Measurements from ENCODE around the gene GDPD4. TPM values are rescaled to one million over a fixed set of nuclear protein-coding genes. Genes with fewer than 3 reads are reported as not detected.

Gene GDPD4, protein sequence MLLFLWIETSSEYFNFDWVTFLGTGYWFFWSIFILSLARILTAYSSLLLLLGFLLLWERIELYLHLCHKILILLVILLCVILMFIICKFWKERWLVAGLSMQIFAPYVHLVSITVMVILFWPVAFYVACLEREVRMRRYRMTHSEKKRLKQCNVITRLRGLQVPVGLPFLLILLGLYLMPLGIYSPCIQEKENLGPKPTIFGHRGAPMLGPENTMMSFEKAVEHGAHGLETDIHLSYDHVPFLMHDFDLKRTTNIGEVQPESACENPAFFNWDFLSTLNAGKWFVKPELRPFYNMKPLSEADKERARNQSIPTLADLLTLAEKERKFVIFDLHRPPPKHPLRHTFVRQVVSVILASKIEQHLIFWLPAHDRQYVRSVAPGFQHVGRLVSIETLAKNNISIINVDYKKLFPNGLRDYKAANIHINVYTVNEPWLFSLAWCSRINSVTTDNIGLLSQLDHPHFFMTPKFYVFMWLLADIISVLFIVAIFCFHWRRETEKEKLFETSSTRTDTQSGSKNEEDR
- total RNA-seq (2014; rRNA removed; shearing (Covaris generic)), result not detected in 2 replicates

DNA sequence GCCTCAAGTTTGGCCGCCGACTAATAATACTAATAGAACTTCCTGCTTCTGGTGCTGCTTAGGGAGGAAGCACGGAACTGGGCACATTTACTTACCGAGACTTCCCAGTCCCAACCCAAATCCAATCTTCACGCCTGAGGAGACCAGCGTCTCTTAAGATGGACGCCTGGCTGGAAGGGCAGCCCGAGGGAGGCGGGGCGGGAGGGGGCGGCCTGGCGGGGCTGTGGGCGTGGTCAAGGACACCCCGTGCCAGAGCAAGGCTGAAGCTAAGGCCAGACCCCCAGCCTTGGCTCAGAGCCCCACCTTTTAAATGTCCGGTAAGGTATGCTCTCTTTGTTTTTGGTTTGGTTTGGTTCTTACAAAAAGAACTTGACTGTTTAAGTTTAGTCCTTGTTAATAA, at the start of gene GDPD4:
Gene GDPD4 (minus strand): TSS at position 177 of the 400 bp plus-strand sequence. CDS start 16,549 bp downstream, outside the sequence.
- peak; percentile 67 for DNase-seq
- Histone ChIP-seq H3K4me3 (ENCODE audit: insufficient read depth, low read depth, low read length) (no peak within 1 kb of the TSS), H3K27me3 (ENCODE audit: control insufficient read depth, insufficient read depth, low read length) (no peaks in the 10 kb centered on the region), H3K36me3 (replicated peaks; ENCODE audit: control insufficient read depth, insufficient read depth, low read length) (no peaks in the 10 kb centered on the region)

DNA sequence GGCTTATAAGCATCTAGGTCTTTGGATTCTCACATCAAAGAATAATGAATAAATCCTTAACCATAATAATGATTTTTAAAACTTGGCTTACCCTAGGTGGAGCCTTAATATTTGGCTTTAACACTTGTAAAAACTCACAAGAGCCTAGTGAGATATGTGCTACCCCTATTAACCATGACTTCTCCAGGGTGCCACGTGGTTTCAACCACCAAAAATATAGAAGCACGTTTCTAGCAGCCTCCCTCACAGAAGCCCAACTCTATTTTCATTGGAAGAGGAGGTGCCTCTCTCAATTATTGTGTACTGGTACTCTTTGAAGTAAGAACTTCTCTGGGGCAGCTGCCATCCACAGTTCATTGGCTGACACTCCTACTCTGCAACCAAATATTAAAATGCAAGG, 46.5 kb upstream of the GDPD4 start:
- H3K4me3 ChIP-seq (ENCODE audit: insufficient read depth, low read depth, low read length), result no peak overlapping the region
- DNase-seq, result no peak
- no peaks in the 10 kb centered on the region for H3K27me3 ChIP-seq (ENCODE audit: control insufficient read depth, insufficient read depth, low read length)
- H3K36me3 ChIP-seq (replicated peaks; ENCODE audit: control insufficient read depth, insufficient read depth, low read length), result peaks cover 12% of the 10 kb centered on the region

DNA sequence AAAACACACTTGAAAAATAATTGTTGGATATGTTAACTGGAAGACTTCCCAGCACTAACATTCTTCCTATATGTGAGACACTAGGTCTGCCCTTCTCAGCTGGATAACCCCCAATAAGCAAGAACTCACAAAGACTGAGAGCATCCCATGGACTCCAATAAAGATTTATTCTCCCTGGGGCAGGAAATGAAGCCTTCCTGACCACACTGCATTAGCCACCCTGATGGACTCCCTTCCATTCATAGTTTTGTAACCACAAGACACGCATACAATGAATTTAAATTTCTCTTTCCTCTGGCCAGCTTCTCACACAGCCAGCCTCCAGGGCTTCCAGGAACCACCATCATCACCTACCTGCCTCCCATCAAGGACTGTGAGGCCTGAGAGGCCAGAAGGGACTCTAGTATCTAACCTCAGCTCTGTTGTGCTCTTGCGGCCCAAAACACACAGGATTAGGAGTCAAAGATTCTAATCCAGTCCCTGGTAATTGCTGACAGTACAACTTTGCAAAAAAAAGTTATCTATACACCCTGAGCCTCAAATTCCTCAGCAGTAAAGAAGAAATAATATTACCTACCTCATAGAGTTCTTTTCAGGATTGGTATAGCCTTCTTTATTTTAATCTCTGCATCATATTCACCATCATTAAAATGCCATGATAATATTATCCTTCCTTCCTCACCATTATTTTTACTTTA, 45.6 kb upstream of the GDPD4 start:
- no peaks in the 10 kb centered on the region for H3K27me3 ChIP-seq (ENCODE audit: control insufficient read depth, insufficient read depth, low read length)
- no peak for DNase-seq
- H3K4me3 ChIP-seq (ENCODE audit: insufficient read depth, low read depth, low read length), result no peak overlapping the region
- peaks cover 14% of the 10 kb centered on the region for H3K36me3 ChIP-seq (replicated peaks; ENCODE audit: control insufficient read depth, insufficient read depth, low read length)

DNA sequence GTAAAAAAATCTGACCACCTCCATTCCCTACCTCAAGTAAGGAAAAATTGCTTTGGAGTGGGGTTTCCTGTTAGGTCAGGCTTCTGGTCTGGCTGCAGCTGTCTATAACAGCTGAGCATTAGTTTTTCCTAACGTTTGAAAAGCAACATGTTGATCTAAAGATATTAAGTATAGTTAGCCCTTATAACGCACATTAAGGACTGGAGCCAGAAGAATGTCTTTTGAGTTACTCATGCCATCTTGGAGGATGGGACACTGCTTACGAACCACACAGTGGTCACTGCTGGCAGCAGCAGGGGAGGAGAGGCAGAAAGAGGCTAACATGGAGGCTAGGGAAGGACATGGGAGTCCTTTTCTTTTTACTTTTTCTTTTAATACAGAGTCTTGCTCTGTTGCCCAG, 44.1 kb upstream of the GDPD4 start:
- Histone ChIP-seq H3K36me3 (replicated peaks; ENCODE audit: control insufficient read depth, insufficient read depth, low read length) (peaks cover 23% of the 10 kb centered on the region), H3K4me3 (ENCODE audit: insufficient read depth, low read depth, low read length) (no peak overlapping the region), H3K27me3 (ENCODE audit: control insufficient read depth, insufficient read depth, low read length) (no peaks in the 10 kb centered on the region)
- DNase-seq, result no peak

DNA sequence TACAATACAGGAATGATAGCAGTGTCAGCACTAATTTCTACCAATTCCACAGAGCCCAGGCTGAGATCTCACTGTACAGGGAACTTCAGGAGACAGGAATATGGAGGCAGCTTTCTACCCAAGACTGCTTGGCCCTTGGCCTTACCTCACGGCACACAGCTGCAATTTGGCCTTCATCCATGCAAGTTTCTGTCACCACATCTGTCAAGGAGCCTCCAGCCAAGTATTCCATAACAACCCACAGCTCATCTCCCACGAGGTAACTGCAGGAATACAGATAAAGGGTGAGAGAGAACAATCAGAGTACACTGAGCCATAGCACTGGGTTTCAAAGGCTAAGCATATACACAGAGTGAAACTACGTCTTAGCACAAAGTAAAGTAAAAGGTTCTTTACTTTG, 39.0 kb upstream of the GDPD4 start:
- H3K4me3 ChIP-seq (ENCODE audit: insufficient read depth, low read depth, low read length), result no peak overlapping the region
- H3K36me3 ChIP-seq (replicated peaks; ENCODE audit: control insufficient read depth, insufficient read depth, low read length), result peaks cover 31% of the 10 kb centered on the region
- DNase-seq, result no peak
- H3K27me3 ChIP-seq (ENCODE audit: control insufficient read depth, insufficient read depth, low read length), result no peaks in the 10 kb centered on the region

DNA sequence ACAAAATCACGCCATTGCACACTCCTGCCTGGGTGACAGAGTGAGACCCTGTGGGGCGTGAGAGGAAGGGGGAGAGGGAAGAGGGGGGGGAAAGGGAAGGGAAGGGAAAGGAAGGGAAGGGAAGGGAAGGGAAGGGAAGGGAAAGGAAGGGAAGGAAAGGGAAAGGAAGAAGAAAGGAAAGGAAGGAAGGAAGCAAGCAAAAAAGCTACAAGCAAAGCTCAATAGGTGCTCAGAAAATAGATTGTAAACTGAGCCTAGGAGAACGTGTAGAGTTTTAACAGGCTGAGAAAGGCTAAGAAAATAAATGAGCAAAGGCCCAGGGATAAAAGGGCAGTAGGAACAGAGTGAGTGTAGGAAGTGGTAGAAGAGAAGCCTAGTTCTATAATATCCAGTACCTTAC, 30.8 kb upstream of the GDPD4 start:
- Histone ChIP-seq H3K27me3 (ENCODE audit: control insufficient read depth, insufficient read depth, low read length) (no peaks in the 10 kb centered on the region), H3K36me3 (replicated peaks; ENCODE audit: control insufficient read depth, insufficient read depth, low read length) (peaks cover 33% of the 10 kb centered on the region), H3K4me3 (ENCODE audit: insufficient read depth, low read depth, low read length) (no peak overlapping the region)
- DNase-seq, result no peak

DNA sequence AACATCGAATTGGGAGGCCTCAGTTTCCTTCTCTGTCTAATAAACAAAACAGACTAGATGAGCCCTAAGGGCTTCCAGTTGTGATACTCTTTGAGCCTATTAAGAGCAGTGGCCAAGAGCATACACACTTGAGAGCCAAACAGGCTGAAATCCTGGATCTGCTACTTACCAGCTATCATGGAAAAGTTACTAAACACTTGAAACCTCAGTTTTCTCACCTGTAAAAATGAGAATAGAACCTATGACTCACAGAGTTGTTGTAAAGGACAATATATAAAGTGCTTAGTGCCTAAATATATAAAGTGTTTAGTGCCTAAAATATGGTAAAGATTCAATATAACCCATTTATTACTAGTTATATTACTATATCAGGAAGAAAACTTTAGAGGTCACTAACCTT, 23.7 kb upstream of the GDPD4 start:
- no peak for DNase-seq
- peaks cover 10% of the 10 kb centered on the region for H3K36me3 ChIP-seq (replicated peaks; ENCODE audit: control insufficient read depth, insufficient read depth, low read length)
- no peaks in the 10 kb centered on the region for H3K27me3 ChIP-seq (ENCODE audit: control insufficient read depth, insufficient read depth, low read length)
- no peak overlapping the region for H3K4me3 ChIP-seq (ENCODE audit: insufficient read depth, low read depth, low read length)

DNA sequence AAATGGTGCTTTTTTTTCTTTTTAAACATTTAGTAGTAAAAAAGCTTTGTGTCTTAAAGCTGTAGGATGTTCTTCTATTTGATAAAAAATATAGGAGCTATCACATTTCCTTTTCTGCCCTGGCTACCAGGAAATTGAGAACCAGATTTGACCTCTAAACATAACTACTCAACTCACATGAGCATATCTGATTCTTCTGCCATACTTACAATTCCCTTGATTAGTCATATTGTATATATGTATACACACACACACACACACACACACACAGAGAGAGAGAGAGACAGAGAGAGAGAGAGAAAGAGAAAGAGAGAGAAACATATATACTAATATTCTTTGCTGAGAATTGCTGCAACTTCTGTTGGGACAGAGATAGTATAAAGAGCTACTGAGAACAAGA, 23.0 kb upstream of the GDPD4 start:
- DNase-seq, result no peak
- Histone ChIP-seq H3K27me3 (ENCODE audit: control insufficient read depth, insufficient read depth, low read length) (no peaks in the 10 kb centered on the region), H3K36me3 (replicated peaks; ENCODE audit: control insufficient read depth, insufficient read depth, low read length) (peaks cover 10% of the 10 kb centered on the region), H3K4me3 (ENCODE audit: insufficient read depth, low read depth, low read length) (no peak overlapping the region)

DNA sequence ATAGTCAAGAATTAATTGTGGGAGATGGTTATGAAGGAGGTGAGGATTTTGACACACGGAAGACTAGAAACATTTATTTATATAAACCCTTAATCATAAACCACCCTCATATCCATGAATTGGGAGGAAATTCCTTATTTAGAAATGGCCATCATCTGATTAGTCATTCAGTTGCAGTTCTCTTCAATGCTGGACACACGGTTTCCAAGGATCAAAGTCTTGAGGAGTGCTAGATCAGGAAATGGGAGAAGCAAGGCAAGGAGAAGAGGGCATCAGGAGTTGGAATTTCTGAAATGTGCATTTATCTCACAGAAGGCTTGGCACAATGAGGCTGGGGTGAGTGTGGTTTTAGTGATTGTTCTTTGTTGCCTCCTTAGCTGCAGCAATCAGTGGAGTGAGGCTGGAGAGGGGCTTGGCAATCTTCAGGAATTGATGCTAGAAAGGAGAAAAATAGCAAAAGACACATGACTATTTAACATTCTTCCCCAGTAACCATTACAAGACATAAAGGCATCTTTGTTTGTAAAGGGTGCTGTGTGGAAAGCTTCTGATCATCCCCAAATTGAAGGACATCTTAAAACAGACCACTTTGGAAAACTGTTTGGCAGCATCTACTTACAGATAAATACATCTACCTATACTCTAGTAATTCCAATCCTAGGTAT, 21.6 kb upstream of the GDPD4 start:
- Histone ChIP-seq H3K36me3 (replicated peaks; ENCODE audit: control insufficient read depth, insufficient read depth, low read length) (peaks cover 10% of the 10 kb centered on the region), H3K4me3 (ENCODE audit: insufficient read depth, low read depth, low read length) (no peak overlapping the region), H3K27me3 (ENCODE audit: control insufficient read depth, insufficient read depth, low read length) (no peaks in the 10 kb centered on the region)
- DNase-seq, result no peak

DNA sequence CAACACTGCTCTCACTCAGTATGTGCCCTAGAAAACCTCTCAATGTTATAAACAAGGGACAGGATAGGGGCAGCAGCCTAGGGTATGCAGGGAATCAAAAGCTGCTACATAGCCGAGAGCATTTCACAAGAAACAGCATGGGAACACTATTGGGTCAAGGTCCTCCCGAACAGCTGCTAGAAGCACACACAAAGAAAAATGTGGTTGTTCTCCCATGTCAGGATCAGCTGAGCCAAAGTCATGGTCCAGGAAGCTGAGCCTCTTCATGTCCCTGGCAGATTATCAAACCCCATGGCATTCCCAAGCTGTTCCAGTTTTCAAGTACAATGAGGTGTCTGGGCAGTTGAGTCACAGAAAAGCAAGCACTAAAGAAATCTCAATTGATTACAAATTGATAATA, 21.0 kb upstream of the GDPD4 start:
- no peak for DNase-seq
- Histone ChIP-seq H3K36me3 (replicated peaks; ENCODE audit: control insufficient read depth, insufficient read depth, low read length) (peaks cover 10% of the 10 kb centered on the region), H3K27me3 (ENCODE audit: control insufficient read depth, insufficient read depth, low read length) (no peaks in the 10 kb centered on the region), H3K4me3 (ENCODE audit: insufficient read depth, low read depth, low read length) (no peak overlapping the region)

DNA sequence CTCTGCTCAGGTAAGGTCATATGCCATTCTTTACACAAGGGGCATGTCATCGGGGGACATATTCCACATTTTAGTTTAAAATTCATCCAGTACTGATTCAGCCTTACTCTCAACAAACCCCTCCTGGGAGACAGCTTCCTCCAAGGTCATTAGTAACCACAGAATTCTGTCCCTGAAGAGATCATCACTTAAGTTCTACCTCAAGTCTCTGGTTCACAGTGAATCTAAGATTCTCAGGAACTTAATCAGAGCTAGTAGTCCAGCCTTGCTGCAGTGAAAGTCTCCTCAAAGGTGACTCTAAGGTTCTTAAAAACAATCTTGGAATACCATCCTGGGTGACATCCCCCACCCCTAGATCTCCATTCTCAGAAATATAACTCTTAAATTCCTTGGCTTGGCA, 18.9 kb upstream of the GDPD4 start:
- no peak for DNase-seq
- Histone ChIP-seq H3K36me3 (replicated peaks; ENCODE audit: control insufficient read depth, insufficient read depth, low read length) (peaks cover 10% of the 10 kb centered on the region), H3K4me3 (ENCODE audit: insufficient read depth, low read depth, low read length) (no peak overlapping the region), H3K27me3 (ENCODE audit: control insufficient read depth, insufficient read depth, low read length) (no peaks in the 10 kb centered on the region)

DNA sequence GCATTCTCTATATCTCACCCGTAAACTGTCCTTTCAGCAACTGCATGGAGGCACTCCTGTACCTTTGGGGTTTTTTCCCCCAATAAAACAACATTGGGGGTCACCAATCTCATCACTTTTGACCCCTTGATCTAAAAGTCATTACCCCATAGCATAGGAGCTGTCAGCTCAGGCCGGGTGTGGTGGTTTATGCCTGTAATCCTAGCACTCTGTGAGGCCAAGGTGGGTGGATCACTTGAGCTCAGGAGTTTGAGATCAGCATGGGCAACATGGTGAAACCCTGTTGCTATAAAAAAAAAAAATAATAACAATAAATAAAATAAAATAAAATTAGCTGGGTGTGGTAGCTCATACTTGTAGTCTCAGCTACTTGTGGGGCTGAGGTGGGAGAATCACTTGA, 17.1 kb upstream of the GDPD4 start:
- peaks cover 6% of the 10 kb centered on the region for H3K36me3 ChIP-seq (replicated peaks; ENCODE audit: control insufficient read depth, insufficient read depth, low read length)
- no peaks in the 10 kb centered on the region for H3K27me3 ChIP-seq (ENCODE audit: control insufficient read depth, insufficient read depth, low read length)
- no peak for DNase-seq
- no peak overlapping the region for H3K4me3 ChIP-seq (ENCODE audit: insufficient read depth, low read depth, low read length)

DNA sequence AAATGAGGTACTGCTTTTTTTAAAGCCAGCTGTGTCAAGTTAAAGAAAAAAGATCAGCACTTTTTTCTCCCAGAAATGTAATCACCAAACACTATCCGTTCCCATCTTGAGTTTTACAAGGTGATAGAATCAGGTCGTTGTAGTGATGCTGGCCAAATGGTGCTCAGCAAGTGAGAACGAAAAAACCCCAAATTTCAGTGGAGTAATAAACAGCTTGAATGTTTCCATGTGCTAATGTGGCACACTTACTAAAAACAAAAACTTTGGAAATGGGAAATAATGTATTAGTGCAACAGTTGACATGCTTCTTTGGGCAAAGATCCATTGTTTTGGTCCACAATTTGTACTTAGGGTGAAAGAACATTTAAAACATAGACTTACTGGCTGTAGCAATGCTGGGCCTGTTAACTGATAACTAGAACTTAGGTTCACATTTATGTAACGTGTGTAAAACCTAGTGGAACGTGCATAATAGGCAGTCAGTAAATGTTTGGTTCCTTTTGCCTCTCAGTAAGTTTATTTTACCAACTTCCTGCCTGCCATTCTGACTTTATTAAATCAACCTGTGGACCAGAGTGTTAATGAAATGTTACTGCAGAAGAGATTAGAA, 15.4 kb upstream of the GDPD4 start:
- no peak overlapping the region for H3K4me3 ChIP-seq (ENCODE audit: insufficient read depth, low read depth, low read length)
- no peak for DNase-seq
- H3K27me3 ChIP-seq (ENCODE audit: control insufficient read depth, insufficient read depth, low read length), result no peaks in the 10 kb centered on the region
- H3K36me3 ChIP-seq (replicated peaks; ENCODE audit: control insufficient read depth, insufficient read depth, low read length), result no peaks in the 10 kb centered on the region

DNA sequence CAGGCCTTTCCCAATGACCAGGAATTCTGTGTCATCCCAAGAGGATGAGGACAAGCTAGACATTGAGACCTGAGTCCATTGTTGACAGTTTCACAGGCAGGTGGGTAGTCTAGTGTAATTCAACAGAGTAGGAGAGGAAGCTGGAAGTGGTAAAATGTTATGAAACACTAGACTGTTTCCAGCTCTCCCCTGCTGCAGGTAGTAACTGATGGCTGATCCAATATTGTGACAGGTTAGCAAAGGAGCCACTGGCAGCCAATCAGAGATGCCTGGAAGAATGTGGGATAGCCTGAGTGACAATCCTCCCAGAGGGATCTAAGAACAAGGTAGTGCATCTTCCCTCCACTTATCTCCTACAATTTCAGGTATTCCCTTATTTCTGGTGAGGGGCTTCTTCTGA, 10.6 kb upstream of the GDPD4 start:
- Histone ChIP-seq H3K27me3 (ENCODE audit: control insufficient read depth, insufficient read depth, low read length) (no peaks in the 10 kb centered on the region), H3K4me3 (ENCODE audit: insufficient read depth, low read depth, low read length) (no peak overlapping the region), H3K36me3 (replicated peaks; ENCODE audit: control insufficient read depth, insufficient read depth, low read length) (no peaks in the 10 kb centered on the region)
- DNase-seq, result no peak

Data from H7 (cell line).